ENCODE measurements around the gene CMTR1.
"Not testable (repeated sequence)": the region's sequence is repeated elsewhere in the genome, so short reads cannot be mapped to it uniquely, and the experiment has no call there.

Gene CMTR1

GRCh38 chr6:37495244-37495934 is 62.4 kb downstream of the CMTR1 start:
- DNase-seq, result no peak

GRCh38 chr6:37496951-37497885 is 64.2 kb downstream of the CMTR1 start:
- DNase-seq, result no peak

- DNase-seq, result peak; percentile 98
Observed at GRCh38 chr6:37499433-37500293, 66.6 kb downstream of the CMTR1 start, which contains the start of gene CCDC167. Gene CCDC167 (minus strand): TSS chr6:37499893. CDS start chr6:37499863, 30 bp downstream.

DNA sequence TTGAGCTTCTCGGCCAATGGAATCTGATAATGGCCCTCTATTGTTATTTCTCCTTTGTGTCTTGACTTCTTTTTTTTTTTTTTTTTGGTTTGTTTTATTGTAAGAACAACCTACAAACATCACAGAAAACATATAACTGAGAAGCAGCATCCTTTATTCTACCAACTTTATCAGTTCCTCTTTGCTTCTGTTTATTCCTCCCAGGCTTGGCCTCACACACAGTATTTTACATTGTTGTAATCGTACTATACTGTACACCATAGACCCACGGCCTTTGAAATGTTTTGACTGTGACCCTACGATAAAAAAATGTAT is 67.2 kb downstream of the CMTR1 start:
- DNase-seq, result no peak

DNA sequence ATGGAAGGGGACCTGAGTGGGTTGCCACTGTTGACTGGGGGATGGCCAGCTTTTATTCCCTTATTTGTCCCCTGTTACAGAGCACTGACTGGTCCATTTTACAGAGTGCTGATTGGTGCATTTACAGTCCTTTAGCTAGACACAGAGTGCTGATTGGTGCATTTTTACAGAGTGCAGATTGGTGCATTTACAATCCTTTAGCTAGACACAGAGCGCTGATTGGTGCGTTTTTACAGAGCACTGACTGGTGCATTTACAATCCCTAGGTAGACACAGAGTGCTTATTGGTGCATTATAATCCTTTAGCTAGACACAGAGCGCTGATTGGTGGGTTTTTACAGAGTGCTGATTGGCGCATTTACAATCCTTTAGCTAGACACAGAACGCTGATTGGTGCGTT is 67.9 kb downstream of the CMTR1 start:
- not testable (repeated sequence) for DNase-seq

DNA sequence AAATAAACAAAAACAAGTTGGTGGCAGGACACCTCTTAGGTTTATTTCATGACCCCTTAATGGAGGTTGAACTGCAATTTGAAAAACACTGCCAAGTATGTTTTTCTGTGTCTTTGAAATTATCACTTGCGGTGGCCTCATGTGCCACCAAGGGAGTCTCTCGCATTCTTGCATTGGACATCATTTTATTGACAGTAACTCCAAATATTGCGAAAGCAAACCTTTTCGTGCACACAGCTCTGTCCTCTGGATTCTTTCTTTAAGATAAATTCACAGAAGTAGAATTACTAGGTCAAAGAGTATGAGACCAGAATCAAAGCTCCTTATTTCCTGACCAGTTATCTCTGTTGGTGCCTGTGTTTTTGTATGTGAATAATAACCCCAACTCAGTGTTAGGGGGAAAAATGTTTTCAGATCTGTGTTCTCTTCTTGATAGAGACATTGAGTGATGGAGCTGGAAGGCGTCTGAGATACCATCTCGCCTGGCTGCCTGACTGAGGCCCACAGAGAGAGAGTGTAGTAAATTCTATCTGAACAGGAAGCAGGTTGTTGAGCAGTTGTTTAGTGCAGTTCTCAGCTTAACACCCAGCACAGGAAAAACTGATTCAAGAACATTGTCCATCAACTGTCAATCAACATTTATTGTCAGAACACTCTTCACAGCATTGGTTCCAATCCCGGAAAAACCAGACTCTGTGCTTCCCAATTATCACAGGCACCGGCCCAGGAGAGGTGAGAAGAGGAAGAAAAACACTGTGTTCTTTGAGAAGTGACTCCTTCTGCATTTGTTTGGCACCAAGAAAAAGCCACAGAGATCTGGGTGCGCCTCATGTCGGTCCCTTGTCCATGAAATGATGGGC is 68.8 kb downstream of the CMTR1 start:
- DNase-seq, result no peak

DNA sequence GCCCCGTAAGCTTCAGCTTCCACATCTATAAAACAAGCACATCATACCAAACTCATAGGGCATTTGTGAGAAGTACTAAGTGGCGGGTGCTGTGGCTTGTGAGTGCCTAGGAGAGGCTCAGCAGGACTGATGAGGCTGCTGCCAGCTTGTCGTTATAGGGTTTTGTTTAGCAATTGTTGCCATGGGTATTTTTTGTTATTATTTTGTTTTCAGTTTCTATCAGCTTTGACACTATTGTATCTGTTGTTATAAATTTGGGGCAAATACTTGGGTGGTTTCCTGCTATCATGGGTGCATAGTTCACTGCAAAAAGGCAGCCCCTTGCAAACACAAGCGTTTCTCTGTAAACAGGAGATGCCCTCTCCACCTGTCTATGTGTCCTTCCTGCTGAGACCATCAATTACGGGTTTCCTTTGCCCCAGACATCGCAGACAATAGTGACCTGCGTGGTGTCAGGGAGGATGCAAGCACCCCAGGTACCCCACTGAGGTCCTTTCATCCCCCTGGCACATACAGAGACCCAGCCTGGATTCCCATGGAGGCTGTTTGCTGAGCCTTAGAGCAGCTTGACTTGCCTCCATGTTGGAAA is 69.8 kb downstream of the CMTR1 start:
- DNase-seq, result no peak

DNA sequence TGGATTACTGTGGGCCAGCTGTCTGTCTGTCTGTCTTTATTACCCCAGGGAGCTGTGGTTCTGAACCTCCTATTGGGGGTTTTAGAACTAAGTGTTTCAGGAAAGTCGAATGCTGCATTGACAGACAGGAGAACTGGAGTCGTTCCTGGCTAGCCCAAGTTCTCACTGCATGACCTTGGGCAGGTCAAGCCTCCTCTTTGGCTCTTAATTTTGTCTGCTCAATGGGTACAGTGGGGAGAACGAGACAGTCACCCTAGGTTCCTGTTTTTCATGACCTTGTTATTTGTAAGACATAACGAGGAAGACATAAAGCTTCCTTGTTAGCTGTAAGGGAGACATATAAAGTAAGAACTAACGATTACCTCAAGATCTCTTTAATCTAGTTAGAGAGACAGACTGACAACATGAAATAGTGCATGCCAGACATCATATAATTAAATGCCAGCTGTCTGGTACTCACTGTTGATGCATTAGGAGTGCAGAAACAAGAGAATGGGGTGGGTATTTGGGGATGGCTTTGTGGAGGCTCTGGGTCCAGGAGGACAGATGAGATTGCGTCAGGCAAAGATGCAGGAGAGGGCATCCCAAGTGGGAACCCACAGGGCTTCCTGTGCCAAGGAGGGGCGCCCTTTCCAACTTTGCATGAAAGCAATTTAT is 70.4 kb downstream of the CMTR1 start:
- DNase-seq, result no peak

GRCh38 chr6:37504024-37504423 is 71.0 kb downstream of the CMTR1 start:
- no peak for DNase-seq

DNA sequence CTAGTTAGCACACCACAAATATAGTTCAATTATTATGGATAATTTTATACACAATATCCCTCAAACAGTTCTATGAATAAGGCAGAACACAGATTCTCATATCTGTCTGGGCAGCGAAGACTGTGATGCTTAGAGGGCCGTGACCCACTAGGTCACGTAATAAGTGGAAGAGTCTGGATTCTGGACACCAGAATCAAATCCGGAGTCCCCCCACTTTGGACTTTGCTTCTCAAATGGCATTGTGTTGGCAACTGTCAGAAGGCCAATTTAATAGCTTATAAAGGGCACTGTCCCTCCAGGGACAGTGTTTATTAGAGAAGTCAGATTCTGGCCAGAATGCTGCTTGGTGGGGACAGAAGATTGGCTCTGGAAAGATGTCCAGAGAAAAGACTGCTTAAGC is 73.5 kb downstream of the CMTR1 start:
- no peak for DNase-seq

GRCh38 chr6:37507077-37507476 is 74.1 kb downstream of the CMTR1 start:
- DNase-seq, result no peak

GRCh38 chr6:37507690-37508421 is 74.8 kb downstream of the CMTR1 start:
- DNase-seq, result no peak

- DNase-seq, result no peak
Observed at GRCh38 chr6:37511201-37511600, 78.2 kb downstream of the CMTR1 start.

GRCh38 chr6:37511910-37512399 is 78.9 kb downstream of the CMTR1 start:
- DNase-seq, result no peak

DNA sequence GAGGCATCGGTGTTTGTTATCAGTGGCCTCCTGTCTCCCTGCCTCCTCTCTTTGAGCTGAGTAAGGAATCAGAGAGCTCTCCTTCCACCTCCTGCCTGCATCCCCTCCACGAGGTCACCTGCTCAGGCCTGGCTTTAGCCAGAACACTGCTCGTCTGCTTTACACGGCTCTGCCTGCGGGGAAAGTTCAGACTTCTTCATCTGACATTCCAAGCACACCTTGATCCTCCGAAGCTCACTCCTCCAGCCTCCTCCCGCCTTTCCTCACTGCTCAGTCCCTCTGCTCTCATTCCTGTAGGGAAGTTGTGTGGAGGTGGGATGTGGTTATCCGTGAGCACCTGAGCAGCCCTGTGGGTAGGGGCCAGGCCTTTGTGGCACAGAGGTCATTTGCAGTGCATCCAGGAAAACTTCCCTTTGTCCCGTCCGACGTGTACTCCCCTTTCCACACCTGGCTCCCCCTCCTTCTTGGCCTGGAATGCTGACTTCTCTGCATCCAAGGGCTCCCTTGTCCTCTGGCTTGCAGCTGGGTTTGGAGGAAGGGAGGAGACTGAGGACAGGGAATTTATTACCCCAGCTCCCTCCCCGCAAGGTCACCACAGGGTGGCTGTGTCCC is 79.5 kb downstream of the CMTR1 start:
- DNase-seq, result no peak

GRCh38 chr6:37513155-37513554 is 80.1 kb downstream of the CMTR1 start:
- no peak for DNase-seq

- no peak for DNase-seq
Observed at GRCh38 chr6:37513576-37513975, 80.6 kb downstream of the CMTR1 start.

DNA sequence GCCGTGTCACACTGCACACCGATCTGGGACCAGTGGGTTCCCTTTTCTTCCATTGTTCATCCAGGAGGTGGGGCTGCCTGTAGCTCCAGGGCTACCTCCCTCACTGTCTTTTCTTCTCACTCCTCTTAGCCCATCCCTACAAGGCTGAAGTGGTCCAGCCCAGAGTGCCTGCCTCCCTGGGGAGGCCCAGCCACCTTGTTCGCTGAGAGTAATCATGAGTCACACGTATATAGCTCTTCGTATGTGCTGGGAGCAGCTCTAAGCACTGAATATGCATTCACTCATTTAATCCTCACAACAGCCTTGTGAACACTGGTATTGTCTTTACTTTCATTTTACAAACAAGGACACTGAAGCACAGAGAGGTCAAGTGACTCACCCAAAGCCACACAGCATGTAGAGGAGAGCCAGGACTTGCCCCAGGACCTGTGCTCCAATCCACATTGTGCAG is 81.3 kb downstream of the CMTR1 start:
- peak; percentile 64 for DNase-seq

- DNase-seq, result no peak
Observed at GRCh38 chr6:37514837-37515236, 81.8 kb downstream of the CMTR1 start.

- DNase-seq, result no peak
Observed at GRCh38 chr6:37515712-37516075, 82.7 kb downstream of the CMTR1 start.

Measured in fibroblast of upper back skin (primary cell).